Measurements from ENCODE around the gene ICA1.

DNA sequence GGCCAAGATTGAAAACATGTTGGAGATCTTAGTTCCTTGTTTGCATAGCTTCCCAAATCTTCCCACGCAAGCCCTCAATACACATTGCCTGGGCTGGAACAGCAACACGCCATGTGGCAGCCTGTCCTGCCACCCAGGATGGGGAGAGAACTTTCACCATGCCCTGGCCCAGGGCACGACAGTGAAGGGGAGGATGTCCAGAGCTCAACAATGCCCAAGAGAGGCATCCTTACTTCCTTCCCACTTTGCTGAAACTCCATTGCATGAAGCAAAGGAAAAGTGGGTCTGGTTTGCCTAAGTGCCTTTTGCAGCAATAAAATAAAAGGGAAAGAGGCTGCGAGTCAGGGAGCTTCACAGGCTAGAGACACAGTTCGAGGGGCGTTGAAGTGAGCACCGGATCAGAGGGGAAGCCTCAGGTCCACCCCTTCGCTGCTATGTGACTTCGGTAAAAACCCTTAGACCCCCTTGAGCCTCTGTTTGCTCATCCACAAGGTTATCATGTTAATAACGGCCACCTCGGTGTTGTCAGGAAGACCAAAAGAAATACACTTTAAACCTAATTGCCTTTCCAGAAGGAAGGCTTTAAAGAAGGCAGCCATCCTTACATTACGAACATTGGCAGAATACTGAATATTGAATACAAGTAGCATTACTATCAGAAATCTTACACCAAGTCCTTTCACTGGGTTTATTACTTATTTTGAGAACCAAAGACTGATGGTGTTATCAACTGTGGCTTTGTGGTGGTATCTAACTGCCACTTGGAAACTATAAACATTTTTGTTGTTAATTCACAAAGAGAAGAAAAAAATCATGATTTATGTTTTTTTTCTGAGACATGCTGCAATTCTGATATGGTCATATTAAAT lies 133.3 kb downstream of the ICA1 start:
- TF ChIP-seq, protein P1, sequence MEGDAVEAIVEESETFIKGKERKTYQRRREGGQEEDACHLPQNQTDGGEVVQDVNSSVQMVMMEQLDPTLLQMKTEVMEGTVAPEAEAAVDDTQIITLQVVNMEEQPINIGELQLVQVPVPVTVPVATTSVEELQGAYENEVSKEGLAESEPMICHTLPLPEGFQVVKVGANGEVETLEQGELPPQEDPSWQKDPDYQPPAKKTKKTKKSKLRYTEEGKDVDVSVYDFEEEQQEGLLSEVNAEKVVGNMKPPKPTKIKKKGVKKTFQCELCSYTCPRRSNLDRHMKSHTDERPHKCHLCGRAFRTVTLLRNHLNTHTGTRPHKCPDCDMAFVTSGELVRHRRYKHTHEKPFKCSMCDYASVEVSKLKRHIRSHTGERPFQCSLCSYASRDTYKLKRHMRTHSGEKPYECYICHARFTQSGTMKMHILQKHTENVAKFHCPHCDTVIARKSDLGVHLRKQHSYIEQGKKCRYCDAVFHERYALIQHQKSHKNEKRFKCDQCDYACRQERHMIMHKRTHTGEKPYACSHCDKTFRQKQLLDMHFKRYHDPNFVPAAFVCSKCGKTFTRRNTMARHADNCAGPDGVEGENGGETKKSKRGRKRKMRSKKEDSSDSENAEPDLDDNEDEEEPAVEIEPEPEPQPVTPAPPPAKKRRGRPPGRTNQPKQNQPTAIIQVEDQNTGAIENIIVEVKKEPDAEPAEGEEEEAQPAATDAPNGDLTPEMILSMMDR (IDR thresholded peaks at IDR 0.05 in 4 of 5, conservative IDR thresholded peaks at IDR 0.05 in 1 of 5) = no peak
- no peak for TF ChIP-seq POLR2A (IDR thresholded peaks at IDR 0.05)

Measured in gastrocnemius medialis (tissue), 4 donors.